ENCODE measurements around the gene AQP12A. TPM values are rescaled to one million over a fixed set of nuclear protein-coding genes. Genes with fewer than 3 reads are reported as not detected.
"Not testable (repeated sequence)": the region's sequence is repeated elsewhere in the genome, so short reads cannot be mapped to it uniquely, and the experiment has no call there.

AQP12A gene, protein sequence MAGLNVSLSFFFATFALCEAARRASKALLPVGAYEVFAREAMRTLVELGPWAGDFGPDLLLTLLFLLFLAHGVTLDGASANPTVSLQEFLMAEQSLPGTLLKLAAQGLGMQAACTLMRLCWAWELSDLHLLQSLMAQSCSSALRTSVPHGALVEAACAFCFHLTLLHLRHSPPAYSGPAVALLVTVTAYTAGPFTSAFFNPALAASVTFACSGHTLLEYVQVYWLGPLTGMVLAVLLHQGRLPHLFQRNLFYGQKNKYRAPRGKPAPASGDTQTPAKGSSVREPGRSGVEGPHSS
- polyA plus RNA-seq, result 100 to 1,000 TPM in 1 of 3 donors, not detected in 2; 105 TPM

DNA sequence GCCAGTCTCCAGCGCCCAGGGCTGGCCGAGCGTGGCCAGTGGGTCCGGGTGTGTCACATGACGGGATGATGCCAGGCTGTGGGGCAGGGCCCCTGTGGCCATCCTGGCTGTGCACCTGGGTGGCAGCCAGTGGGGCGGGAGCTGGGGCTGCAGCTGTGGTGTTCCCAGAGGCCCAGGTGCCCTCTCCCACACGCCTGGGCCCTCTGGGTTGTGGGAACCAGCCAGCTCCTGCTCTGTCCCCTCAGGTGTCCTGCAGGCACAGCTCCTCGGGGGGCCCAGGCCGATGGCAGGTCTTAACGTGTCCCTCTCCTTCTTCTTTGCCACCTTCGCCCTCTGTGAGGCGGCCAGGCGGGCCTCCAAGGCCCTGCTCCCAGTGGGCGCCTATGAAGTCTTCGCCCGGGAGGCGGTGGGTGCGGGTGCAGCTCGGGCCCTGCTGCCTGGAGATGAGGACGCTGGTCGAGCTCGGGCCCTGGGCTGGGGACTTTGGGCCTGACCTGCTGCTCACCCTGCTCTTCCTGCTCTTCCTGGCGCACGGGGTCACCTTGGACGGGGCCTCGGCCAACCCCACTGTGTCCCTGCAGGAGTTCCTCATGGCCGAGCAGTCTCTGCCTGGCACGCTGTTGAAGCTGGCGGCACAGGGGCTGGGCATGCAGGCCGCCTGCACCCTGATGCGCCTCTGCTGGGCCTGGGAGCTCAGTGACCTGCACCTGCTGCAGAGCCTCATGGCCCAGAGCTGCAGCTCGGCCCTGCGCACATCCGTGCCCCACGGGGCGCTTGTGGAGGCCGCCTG lies at the start of gene AQP12A:
Gene AQP12A, plus strand, starts transcription at position 236 of the 790 bp plus-strand sequence. Its CDS starts 48 bp downstream, at position 284.
- WGBS, 3 donors, result 46 to 88% (median 87%) methylated on average over 5 to 27 of the region's 37 CpGs
- not testable (repeated sequence) for H3K27ac ChIP-seq (ENCODE audit: low read depth, low read length)

DNA sequence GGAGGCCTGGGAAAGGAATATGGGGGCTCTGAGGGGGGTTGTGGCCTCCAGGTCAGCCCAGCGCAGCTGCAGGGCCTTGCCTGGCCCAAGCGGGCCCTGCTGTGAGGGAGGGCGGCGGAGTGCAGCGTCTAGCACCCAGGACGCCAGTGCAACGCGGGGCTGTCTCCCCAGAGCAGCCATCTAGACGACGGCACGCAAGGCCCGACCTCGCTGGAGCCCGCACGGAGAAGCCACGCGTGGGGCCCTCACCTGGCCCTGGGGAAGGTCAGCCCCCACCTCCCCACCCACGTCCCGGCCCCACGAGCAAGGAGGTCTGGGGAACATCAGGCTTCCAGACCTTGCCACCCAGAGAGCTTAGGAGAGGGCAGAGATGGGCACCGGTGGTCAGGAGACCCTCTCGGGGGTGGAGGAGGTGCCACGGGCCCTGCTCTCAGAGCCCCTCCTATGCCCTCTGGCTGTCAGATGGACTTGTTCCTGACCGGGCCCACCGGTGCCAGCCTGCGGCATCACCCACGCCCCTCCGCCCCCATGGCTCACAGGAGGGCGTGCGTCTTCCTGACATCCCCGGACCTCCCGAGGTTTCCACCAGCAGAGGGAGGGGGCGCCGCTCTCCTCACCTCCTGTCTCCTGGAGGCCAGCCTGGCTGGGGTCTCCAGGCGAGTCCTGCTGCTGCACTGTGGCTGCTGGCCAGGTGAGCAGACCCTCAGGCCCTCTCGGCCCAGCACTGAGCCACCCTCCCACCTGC lies 49.4 kb upstream of the AQP12A start:
- 80 to 84% (median 82%) methylated on average over 31 to 36 of the region's 36 CpGs for WGBS, 3 donors
- H3K27ac ChIP-seq (ENCODE audit: low read depth, low read length), result no peak overlapping the region

DNA sequence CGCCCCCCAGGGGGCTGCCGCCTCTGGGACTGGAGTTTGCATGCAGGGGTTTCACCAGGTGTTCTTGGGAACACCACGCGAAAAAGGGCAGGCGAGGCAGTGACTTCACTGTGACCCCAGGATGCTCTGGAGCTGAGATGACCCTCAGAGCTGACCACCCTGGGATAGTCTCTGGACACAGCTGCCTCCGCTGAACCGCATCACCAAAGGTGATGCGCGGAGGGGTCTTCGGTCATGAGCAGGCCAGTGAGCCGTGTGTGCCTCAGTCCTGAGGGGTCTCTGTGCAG lies 48.9 kb upstream of the AQP12A start:
- WGBS, 3 donors, result 88% methylated on average over 11 of the region's 11 CpGs
- no peak overlapping the region for H3K27ac ChIP-seq (ENCODE audit: low read depth, low read length)

- H3K27ac ChIP-seq (ENCODE audit: low read depth, low read length), result no peak overlapping the region
- 61 to 79% (median 75%) methylated on average over 13 of the region's 13 CpGs for WGBS, 3 donors
Measured at GRCh38 chr2:240643093-240643810, 48.4 kb upstream of the AQP12A start.

DNA sequence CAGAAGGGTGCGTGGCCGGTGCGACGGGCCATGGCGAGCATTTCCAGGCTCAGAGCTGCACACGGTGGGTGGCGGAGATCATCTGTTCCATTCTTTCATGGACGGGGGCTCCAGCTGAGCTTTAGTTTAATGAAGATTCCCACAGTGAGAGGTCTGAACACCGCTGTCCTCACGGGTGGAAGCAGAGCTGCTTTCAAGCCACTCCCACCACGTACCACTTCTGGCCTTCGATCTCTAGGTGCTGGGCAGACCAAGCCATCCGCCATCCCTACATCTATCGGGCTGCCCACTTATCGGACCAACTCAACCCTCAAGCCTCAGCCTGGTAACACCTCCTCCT lies 47.9 kb upstream of the AQP12A start:
- H3K27ac ChIP-seq (ENCODE audit: low read depth, low read length), result no peak overlapping the region
- 79 to 85% (median 80%) methylated on average over 15 of the region's 15 CpGs for WGBS, 3 donors

GRCh38 chr2:240644171-240644651 lies 47.5 kb upstream of the AQP12A start:
- H3K27ac ChIP-seq (ENCODE audit: low read depth, low read length), result no peak overlapping the region
- 50 to 63% (median 60%) methylated on average over 14 of the region's 14 CpGs for WGBS, 3 donors

- no peak overlapping the region for H3K27ac ChIP-seq (ENCODE audit: low read depth, low read length)
- 53 to 56% (median 54%) methylated on average over 8 of the region's 8 CpGs for WGBS, 3 donors
Measured at GRCh38 chr2:240644859-240645301, 46.8 kb upstream of the AQP12A start.

GRCh38 chr2:240645346-240645745 lies 46.3 kb upstream of the AQP12A start:
- H3K27ac ChIP-seq (ENCODE audit: low read depth, low read length), result no peak overlapping the region
- 83 to 92% (median 90%) methylated on average over 10 of the region's 10 CpGs for WGBS, 3 donors

DNA sequence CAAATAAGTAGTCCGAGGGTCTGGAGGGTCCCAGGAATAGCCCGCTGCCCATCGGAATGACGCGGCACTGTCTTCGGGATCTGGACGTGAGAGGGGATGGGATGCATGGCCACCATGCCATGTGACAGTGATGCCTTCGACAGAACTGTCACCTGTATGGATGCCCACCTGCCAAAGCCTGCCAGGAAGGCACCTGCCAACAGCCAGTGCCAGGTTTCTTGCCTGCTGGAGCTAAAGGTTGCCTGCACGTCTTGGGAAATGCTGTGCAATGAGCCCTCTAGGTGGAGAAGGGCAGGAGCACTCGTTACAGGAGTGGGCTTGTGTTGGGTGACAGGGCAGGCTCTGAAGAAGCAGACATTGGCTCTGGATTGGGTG lies 45.9 kb upstream of the AQP12A start:
- 88 to 91% (median 88%) methylated on average over 10 of the region's 10 CpGs for WGBS, 3 donors
- no peak overlapping the region for H3K27ac ChIP-seq (ENCODE audit: low read depth, low read length)

GRCh38 chr2:240646176-240646899 lies 45.3 kb upstream of the AQP12A start:
- 73 to 79% (median 75%) methylated on average over 35 to 36 of the region's 36 CpGs for WGBS, 3 donors
- H3K27ac ChIP-seq (ENCODE audit: low read depth, low read length), result no peak overlapping the region

DNA sequence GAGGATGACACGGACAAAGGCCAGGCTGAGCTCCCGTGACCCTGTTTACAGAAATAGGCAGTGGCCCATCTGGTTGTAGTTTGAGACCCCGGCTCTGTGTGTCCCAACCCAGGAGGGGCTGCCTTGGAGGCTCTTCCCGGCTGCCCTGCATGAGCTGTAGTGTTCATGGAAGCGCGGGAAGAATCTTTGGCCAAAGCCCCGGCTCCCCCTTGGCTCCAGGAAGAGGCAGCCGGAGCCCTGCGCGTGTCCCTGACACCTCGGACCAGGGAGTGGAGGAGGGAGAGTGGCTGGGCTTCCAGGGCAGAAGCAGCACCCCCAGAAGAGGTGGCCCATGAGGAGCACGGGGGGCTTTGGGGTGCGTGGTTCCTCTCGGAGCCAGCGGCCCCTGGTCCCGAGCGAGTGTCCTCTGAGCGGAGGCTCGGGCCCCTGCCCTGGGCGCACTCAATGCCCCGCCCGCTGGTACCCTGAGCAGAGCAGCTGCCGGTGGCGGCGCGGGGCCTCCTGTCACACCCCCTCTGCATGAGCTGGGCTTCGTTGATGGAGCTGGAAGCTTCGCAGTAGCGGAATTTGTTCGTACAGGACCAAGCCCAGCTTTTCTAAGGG lies 44.7 kb upstream of the AQP12A start:
- WGBS, 3 donors, result 62 to 74% (median 71%) methylated on average over 28 to 30 of the region's 30 CpGs

GRCh38 chr2:240647503-240648154 lies 44.0 kb upstream of the AQP12A start:
- 64 to 77% (median 65%) methylated on average over 22 of the region's 22 CpGs for WGBS, 3 donors
- no peak overlapping the region for H3K27ac ChIP-seq (ENCODE audit: low read depth, low read length)

More for the DNA sequence above, 44.7 kb upstream of the AQP12A start:
- H3K27ac ChIP-seq (ENCODE audit: low read depth, low read length), result no peak overlapping the region

GRCh38 chr2:240648155-240648649 lies 43.5 kb upstream of the AQP12A start:
- WGBS, 3 donors, result 80 to 82% (median 81%) methylated on average over 6 of the region's 6 CpGs
- H3K27ac ChIP-seq (ENCODE audit: low read depth, low read length), result no peak overlapping the region

GRCh38 chr2:240648650-240649275 lies 42.9 kb upstream of the AQP12A start:
- H3K27ac ChIP-seq (ENCODE audit: low read depth, low read length), result no peak overlapping the region
- WGBS, 3 donors, result 36 to 38% (median 37%) methylated on average over 19 of the region's 19 CpGs

GRCh38 chr2:240649331-240649730 lies 42.3 kb upstream of the AQP12A start:
- 57 to 71% (median 64%) methylated on average over 7 of the region's 7 CpGs for WGBS, 3 donors
- H3K27ac ChIP-seq (ENCODE audit: low read depth, low read length), result no peak overlapping the region

DNA sequence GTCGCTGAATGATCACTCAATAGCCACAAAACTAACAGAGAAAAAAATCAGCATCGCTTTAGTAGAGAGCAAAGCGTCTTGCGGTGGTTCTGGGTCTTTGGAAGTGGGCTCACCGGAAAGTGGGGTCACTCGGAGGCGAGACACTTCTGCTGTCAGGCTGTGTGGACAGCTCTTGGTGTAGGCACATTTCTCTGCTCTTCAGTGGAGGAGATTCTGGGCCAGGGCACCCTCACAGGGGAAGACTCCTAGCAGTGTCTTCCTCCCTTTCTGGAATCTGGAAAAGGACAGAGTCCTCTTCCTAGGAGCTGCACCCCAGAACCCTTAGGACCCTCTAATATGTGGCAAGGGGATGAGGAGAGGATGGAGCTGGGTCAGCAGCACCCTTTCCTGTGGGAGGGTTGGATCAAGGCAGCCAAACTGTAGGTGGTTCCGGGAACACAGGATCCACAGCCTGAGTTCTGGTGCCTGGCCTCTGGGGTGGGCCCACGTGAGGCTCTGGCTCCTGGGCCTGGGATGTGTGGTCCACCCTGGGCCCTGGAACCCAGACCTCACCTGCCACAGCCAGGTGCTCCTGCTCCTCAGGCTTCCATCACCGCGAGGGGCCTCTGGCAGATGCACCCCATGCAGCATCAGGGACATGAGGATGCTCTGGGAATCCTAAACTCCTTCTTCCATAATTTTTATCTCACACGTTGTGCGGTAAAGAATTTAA lies 41.3 kb upstream of the AQP12A start:
- no peak overlapping the region for H3K27ac ChIP-seq (ENCODE audit: low read depth, low read length)
- 89 to 90% (median 90%) methylated on average over 13 of the region's 13 CpGs for WGBS, 3 donors

All from adipose tissue (tissue), 3 donors.